HG03064 (cell line): ENCODE measurements around the gene CLCA1.

Source experiments
- ATAC-seq: cut with Tn5 transposase; IDR thresholded peaks from one replicate; pipeline ENCODE4 v1.9.1; 2021; ENCODE audit warnings: low read depth; ENCODE audit not compliant: unreplicated experiment

Gene CLCA1

GRCh38 chr1:86460998-86461397, 7.7 kb upstream of the CLCA1 start:
- ATAC-seq, result no peak

GRCh38 chr1:86461482-86461881, 7.2 kb upstream of the CLCA1 start:
- ATAC-seq, result no peak

GRCh38 chr1:86464819-86465218, 3.9 kb upstream of the CLCA1 start:
- ATAC-seq, result no peak

GRCh38 chr1:86466109-86466844, 2.5 kb upstream of the CLCA1 start:
- ATAC-seq, result no peak

- ATAC-seq, result no peak
These were observed 1.7 kb upstream of the CLCA1 start for GRCh38 chr1:86466986-86467385.

GRCh38 chr1:86470859-86471258, 2.1 kb downstream of the CLCA1 start:
- ATAC-seq, result no peak

GRCh38 chr1:86471291-86471690, 2.6 kb downstream of the CLCA1 start:
- no peak for ATAC-seq

- no peak for ATAC-seq
These were observed 3.4 kb downstream of the CLCA1 start for GRCh38 chr1:86472152-86472551.

GRCh38 chr1:86472767-86473166, 4.0 kb downstream of the CLCA1 start:
- no peak for ATAC-seq

GRCh38 chr1:86477256-86477655, 8.5 kb downstream of the CLCA1 start:
- no peak for ATAC-seq

- no peak for ATAC-seq
These were observed 9.0 kb downstream of the CLCA1 start for GRCh38 chr1:86477682-86478081.

GRCh38 chr1:86478416-86479156, 9.9 kb downstream of the CLCA1 start:
- no peak for ATAC-seq

GRCh38 chr1:86481966-86482365, 13.2 kb downstream of the CLCA1 start:
- ATAC-seq, result no peak

- ATAC-seq, result no peak
These were observed 18.5 kb downstream of the CLCA1 start for GRCh38 chr1:86487131-86487810.

- no peak for ATAC-seq
These were observed 19.0 kb downstream of the CLCA1 start for GRCh38 chr1:86487811-86488141.

GRCh38 chr1:86489242-86489878, 20.6 kb downstream of the CLCA1 start:
- ATAC-seq, result no peak

GRCh38 chr1:86491171-86491950, 22.6 kb downstream of the CLCA1 start:
- ATAC-seq, result no peak

- no peak for ATAC-seq
These were observed 29.6 kb downstream of the CLCA1 start for GRCh38 chr1:86498281-86498680.

GRCh38 chr1:86499987-86500593, 31.4 kb downstream of the CLCA1 start:
- ATAC-seq, result peak; percentile 40

GRCh38 chr1:86500714-86501113, 32.0 kb downstream of the CLCA1 start:
- ATAC-seq, result no peak
